BLaER1 (cell line): ENCODE measurements around the gene PHACTR3.

Source experiments
- H3K27ac ChIP-seq: shearing (Covaris generic); formaldehyde crosslinking; 2 replicates; pipeline ENCODE4 v1.8.1; 2022
- H3K27me3 ChIP-seq: shearing (Covaris generic); formaldehyde crosslinking; 2 replicates; pipeline ENCODE4 v1.8.1; 2022
- H3K36me3 ChIP-seq: shearing (Covaris generic); formaldehyde crosslinking; 2 replicates; pipeline ENCODE4 v1.8.1; 2022
- H3K4me1 ChIP-seq: shearing (Covaris generic); formaldehyde crosslinking; 2 replicates; pipeline ENCODE4 v1.8.1; 2022
- H3K4me2 ChIP-seq: shearing (Covaris generic); formaldehyde crosslinking; 2 replicates; pipeline ENCODE4 v1.8.1; 2022
- H3K4me3 ChIP-seq: shearing (Covaris generic); formaldehyde crosslinking; 2 replicates; pipeline ENCODE4 v1.8.1; 2022
- H3K9ac ChIP-seq: shearing (Covaris generic); formaldehyde crosslinking; 2 replicates; pipeline ENCODE4 v1.8.1; 2022
- H3K9me3 ChIP-seq: shearing (Covaris generic); formaldehyde crosslinking; 2 replicates; pipeline ENCODE4 v1.8.1; 2022
- H4K20me1 ChIP-seq: shearing (Covaris generic); formaldehyde crosslinking; 2 replicates; pipeline ENCODE4 v1.8.1; 2022
- Cebpa-rat ChIP-seq: shearing (Covaris generic); IDR thresholded peaks from 2 replicates; pipeline ENCODE4 v1.8.1; 2022

PHACTR3 gene

GRCh38 chr20:59574308-59574707 is 30.0 kb upstream of the PHACTR3 start:
- Histone ChIP-seq H3K27ac (peak overlapping the region; percentile 96; the same call in 1 of the 2 replicates), H4K20me1 (no peaks in the 10 kb centered on the region; the same call in 1 of the 2 replicates), H3K9ac (no peak overlapping the region), H3K4me3 (no peak overlapping the region), H3K27me3 (no peaks in the 10 kb centered on the region), H3K9me3 (no peaks in the 10 kb centered on the region), H3K4me2 (peak overlapping the region; percentile 95; the same call in 1 of the 2 replicates), H3K36me3 (peaks cover 10% of the 10 kb centered on the region), H3K4me1 (peaks cover 59% of the 10 kb centered on the region)
- no peak for TF ChIP-seq Cebpa-rat

GRCh38 chr20:59575216-59575615 is 29.1 kb upstream of the PHACTR3 start:
- Histone ChIP-seq H3K9ac (no peak overlapping the region), H3K4me3 (no peak overlapping the region), H3K4me1 (peaks cover 59% of the 10 kb centered on the region), H3K36me3 (peaks cover 17% of the 10 kb centered on the region), H3K27me3 (no peaks in the 10 kb centered on the region), H4K20me1 (no peaks in the 10 kb centered on the region; the same call in 1 of the 2 replicates), H3K27ac (peak overlapping the region; percentile 96; the same call in 1 of the 2 replicates), H3K9me3 (no peaks in the 10 kb centered on the region), H3K4me2 (peak overlapping the region; percentile 99)
- no peak for TF ChIP-seq Cebpa-rat

- H3K4me1 ChIP-seq = peaks cover 59% of the 10 kb centered on the region
- H3K27me3 ChIP-seq = no peaks in the 10 kb centered on the region
- H3K27ac ChIP-seq = peak overlapping the region; percentile 96
- no peak overlapping the region for H3K9ac ChIP-seq
- TF ChIP-seq Cebpa-rat = no peak
- H3K9me3 ChIP-seq = no peaks in the 10 kb centered on the region
- peaks cover under 1% of the 10 kb centered on the region; the same call in 1 of the 2 replicates for H4K20me1 ChIP-seq
- H3K4me3 ChIP-seq = no peak overlapping the region
- peak overlapping the region; percentile 99 for H3K4me2 ChIP-seq
- peaks cover 19% of the 10 kb centered on the region for H3K36me3 ChIP-seq
Observed at GRCh38 chr20:59575653-59576052, 28.7 kb upstream of the PHACTR3 start.

- H3K4me1 ChIP-seq = peaks cover 62% of the 10 kb centered on the region
- H3K9ac ChIP-seq = peak overlapping the region; percentile 96
- H3K27me3 ChIP-seq = no peaks in the 10 kb centered on the region
Observed at GRCh38 chr20:59576216-59576953, 28.0 kb upstream of the PHACTR3 start.

GRCh38 chr20:59577037-59577808 is 27.1 kb upstream of the PHACTR3 start:
- Histone ChIP-seq H3K9ac (peak overlapping the region; percentile 96), H3K4me1 (peaks cover 62% of the 10 kb centered on the region), H3K4me3 (peak overlapping the region; percentile 90), H3K27ac (peak overlapping the region; percentile 96), H3K36me3 (peaks cover 27% of the 10 kb centered on the region), H3K9me3 (no peaks in the 10 kb centered on the region), H4K20me1 (peaks cover 6% of the 10 kb centered on the region; the same call in 1 of the 2 replicates), H3K4me2 (peak overlapping the region; percentile 99), H3K27me3 (no peaks in the 10 kb centered on the region)
- TF ChIP-seq Cebpa-rat = no peak

More at GRCh38 chr20:59576216-59576953, 28.0 kb upstream of the PHACTR3 start:
- no peak for TF ChIP-seq Cebpa-rat
- peak overlapping the region; percentile 99 for H3K4me2 ChIP-seq
- H3K9me3 ChIP-seq = no peaks in the 10 kb centered on the region
- peak overlapping the region; percentile 90 for H3K4me3 ChIP-seq
- H4K20me1 ChIP-seq = peaks cover 6% of the 10 kb centered on the region; the same call in 1 of the 2 replicates
- H3K36me3 ChIP-seq = peaks cover 26% of the 10 kb centered on the region
- H3K27ac ChIP-seq = peak overlapping the region; percentile 96

GRCh38 chr20:59577809-59578435 is 26.4 kb upstream of the PHACTR3 start:
- Histone ChIP-seq H3K9ac (peak overlapping the region; percentile 96), H3K4me2 (peak overlapping the region; percentile 99), H4K20me1 (peaks cover 6% of the 10 kb centered on the region; the same call in 1 of the 2 replicates), H3K27me3 (no peaks in the 10 kb centered on the region), H3K9me3 (no peaks in the 10 kb centered on the region), H3K4me1 (peaks cover 61% of the 10 kb centered on the region), H3K36me3 (peaks cover 27% of the 10 kb centered on the region), H3K4me3 (peak overlapping the region; percentile 90), H3K27ac (peak overlapping the region; percentile 96)
- TF ChIP-seq Cebpa-rat = no peak

- TF ChIP-seq Cebpa-rat = peak; percentile 87
- Histone ChIP-seq H3K4me1 (peaks cover 61% of the 10 kb centered on the region), H3K27me3 (no peaks in the 10 kb centered on the region), H3K4me3 (peak overlapping the region; percentile 90), H3K9me3 (no peaks in the 10 kb centered on the region), H3K36me3 (peaks cover 32% of the 10 kb centered on the region), H3K4me2 (peak overlapping the region; percentile 99), H3K27ac (peak overlapping the region; percentile 96), H3K9ac (peak overlapping the region; percentile 96), H4K20me1 (peaks cover 6% of the 10 kb centered on the region; the same call in 1 of the 2 replicates)
Observed at GRCh38 chr20:59578436-59579403, 25.6 kb upstream of the PHACTR3 start.

GRCh38 chr20:59579404-59580145 is 24.8 kb upstream of the PHACTR3 start:
- Histone ChIP-seq H3K36me3 (peaks cover 41% of the 10 kb centered on the region), H3K4me3 (peak overlapping the region; percentile 90), H3K27ac (peak overlapping the region; percentile 96), H3K4me2 (peak overlapping the region; percentile 99), H3K9me3 (no peaks in the 10 kb centered on the region), H3K9ac (peak overlapping the region; percentile 96), H3K4me1 (peaks cover 61% of the 10 kb centered on the region), H3K27me3 (no peaks in the 10 kb centered on the region), H4K20me1 (peaks cover 6% of the 10 kb centered on the region; the same call in 1 of the 2 replicates)
- no peak for TF ChIP-seq Cebpa-rat
